GM23338 (cell line): ENCODE data around the gene AURKB. TPM values are rescaled to one million over a fixed set of nuclear protein-coding genes. Genes with fewer than 3 reads are reported as not detected.

Source experiments
- ATAC-seq: fragments of 200-7000 bp; cut with Tn5 transposase; 3 replicates; pipeline ENCODE4 v1.9.1; 2020
- DNase-seq: peaks from one replicate; pipeline ENCODE4 v3.0.0-alpha.2; 2015; ENCODE audit warnings: low spot score
- H2AFZ ChIP-seq: fragments of 200-600 bp; sonication (generic); 2 replicates; pipeline ENCODE4 v1.8.0; 2016; ENCODE audit warnings: antibody characterized with exemption, mild to moderate bottlenecking, moderate library complexity
- H3F3A ChIP-seq: fragments of 200-600 bp; sonication (generic); replicated peaks from 2 replicates; pipeline ENCODE4 v1.8.0; 2017; ENCODE audit warnings: antibody characterized with exemption, mixed run types, low read depth
- H3K27ac ChIP-seq: fragments of 200-600 bp; sonication (generic); 2 replicates; pipeline ENCODE4 v1.6.1; 2016; ENCODE audit warnings: low read depth
- H3K27me3 ChIP-seq: fragments of 200-600 bp; sonication (generic); 2 replicates; pipeline ENCODE4 v1.8.0; 2016; ENCODE audit warnings: mild to moderate bottlenecking, mixed run types, moderate library complexity; ENCODE audit not compliant: insufficient read depth
- H3K36me3 ChIP-seq: fragments of 200-600 bp; sonication (generic); 2 replicates; pipeline ENCODE4 v1.8.0; 2016; ENCODE audit warnings: mild to moderate bottlenecking; ENCODE audit not compliant: insufficient read depth
- H3K4me1 ChIP-seq: fragments of 200-600 bp; sonication (generic); 2 replicates; pipeline ENCODE4 v1.8.0; 2016; ENCODE audit warnings: mild to moderate bottlenecking, moderate library complexity; ENCODE audit not compliant: insufficient read depth
- H3K4me2 ChIP-seq: fragments of 200-600 bp; sonication (generic); 2 replicates; pipeline ENCODE4 v1.7.1; 2017; ENCODE audit warnings: mixed run types
- H3K4me3 ChIP-seq: fragments of 200-600 bp; sonication (generic); 2 replicates; pipeline ENCODE4 v1.6.1; 2016; ENCODE audit warnings: mixed run types
- H3K79me2 ChIP-seq: fragments of 200-600 bp; sonication (generic); replicated peaks from 2 replicates; pipeline ENCODE4 v1.8.0; 2017; ENCODE audit warnings: mild to moderate bottlenecking; ENCODE audit not compliant: insufficient read depth
- H3K9me2 ChIP-seq: fragments of 200-600 bp; sonication (generic); 2 replicates; pipeline ENCODE4 v1.8.0; 2017; ENCODE audit not compliant: insufficient read depth
- H4K20me1 ChIP-seq: fragments of 200-600 bp; sonication (generic); replicated peaks from 2 replicates; pipeline ENCODE4 v1.8.0; 2017; ENCODE audit warnings: mild to moderate bottlenecking; ENCODE audit not compliant: insufficient read depth
- H3K27ac Mint-ChIP-seq: 2 replicates; pipeline ENCODE4 v1.8.0; 2020; ENCODE audit warnings: inconsistent platforms, mild to moderate bottlenecking, moderate library complexity, mixed read lengths
- H3K27me3 Mint-ChIP-seq: 3 replicates; pipeline ENCODE4 v1.8.0; 2022; ENCODE audit warnings: low read depth, mild to moderate bottlenecking, moderate library complexity, mixed read lengths, inconsistent platforms; ENCODE audit not compliant: insufficient read depth, poor library complexity
- H3K36me3 Mint-ChIP-seq: 3 replicates; pipeline ENCODE4 v1.8.0; 2021; ENCODE audit warnings: low read depth, mild to moderate bottlenecking, inconsistent platforms, moderate library complexity, mixed read lengths
- H3K4me1 Mint-ChIP-seq: 3 replicates; pipeline ENCODE4 v1.8.0; 2020; ENCODE audit warnings: mild to moderate bottlenecking, inconsistent platforms, mixed read lengths
- H3K4me3 Mint-ChIP-seq: 3 replicates; pipeline ENCODE4 v1.8.0; 2021; ENCODE audit warnings: moderate library complexity, mild to moderate bottlenecking, inconsistent platforms, mixed read lengths
- H3K9me3 Mint-ChIP-seq: 3 replicates; pipeline ENCODE4 v1.8.0; 2020; ENCODE audit warnings: moderate library complexity, mild to moderate bottlenecking, inconsistent platforms, mixed read lengths
- CREB1 ChIP-seq: fragments of 250-450 bp; sonication (Bioruptor Pico); IDR thresholded peaks from 2 replicates; pipeline ENCODE4 v1.5.0; 2020; ENCODE audit warnings: low read depth, mild to moderate bottlenecking, moderate library complexity
- CTCF ChIP-seq, 2 experiments: fragments of 200-600 bp in 1 of 2; sonication (generic) in 1 of 2; conservative IDR thresholded peaks; 2 replicates each; pipeline versions ENCODE4 v1.5.1 to v1.6.1; 2016 to 2017; ENCODE audit warnings: antibody characterized with exemption in 2 of 2, low read depth in 2 of 2, mild to moderate bottlenecking in 2 of 2, moderate library complexity in 1 of 2
- EZH2phosphoT487 ChIP-seq: fragments of 200-600 bp; sonication (generic); IDR thresholded peaks from one replicate; pipeline ENCODE4 v1.8.1; 2018; ENCODE audit warnings: antibody characterized with exemption; ENCODE audit not compliant: unreplicated experiment
- POLR2AphosphoS5 ChIP-seq: IDR thresholded peaks from 2 replicates; pipeline ENCODE4 v1.6.1; 2016; ENCODE audit warnings: antibody characterized with exemption, low read depth
- STAT1 ChIP-seq: IDR thresholded peaks from one replicate; pipeline ENCODE4 v1.6.1; 2016; ENCODE audit warnings: antibody characterized with exemption; ENCODE audit not compliant: unreplicated experiment
- ZNF114 ChIP-seq: fragments of 250-450 bp; sonication (Bioruptor Pico); IDR thresholded peaks from 2 replicates; pipeline ENCODE4 v1.5.0; 2020; ENCODE audit warnings: mild to moderate bottlenecking, moderate library complexity
- ZNF331 ChIP-seq: fragments of 250-450 bp; sonication (Bioruptor Pico); IDR thresholded peaks from 2 replicates; pipeline ENCODE4 v1.5.0; 2020; ENCODE audit warnings: low read depth, mild to moderate bottlenecking, moderate library complexity
- ZNF462 ChIP-seq: fragments of 250-450 bp; sonication (Bioruptor Pico); IDR thresholded peaks from 2 replicates; pipeline ENCODE4 v1.5.0; 2020; ENCODE audit warnings: mild to moderate bottlenecking, moderate library complexity
- polyA plus RNA-seq: library from polyadenylated mRNA; unstranded; fragments of >200 nt; fragmentation: Nextera tagmentation; extraction: Ambion mirVana; gene quantifications from 2 replicates; pipeline ENCODE4 v1.2.1, GENCODE V29; 2016
- total RNA-seq: library from RNA; depleted of rRNA; stranded (reverse); fragments of >200 nt; shearing (Covaris generic); gene quantifications from 2 replicates; pipeline ENCODE4 v1.2.3, GENCODE V29; 2014
- TF ChIP-seq, protein P1 (sequence below): IDR thresholded peaks from one replicate; pipeline ENCODE4 v1.6.1; 2018; ENCODE audit warnings: antibody characterized with exemption; ENCODE audit not compliant: unreplicated experiment

The AURKB gene
- total and polyA plus RNA-seq, 2 experiments from 2014 or later: 135 to 212 TPM

DNA sequence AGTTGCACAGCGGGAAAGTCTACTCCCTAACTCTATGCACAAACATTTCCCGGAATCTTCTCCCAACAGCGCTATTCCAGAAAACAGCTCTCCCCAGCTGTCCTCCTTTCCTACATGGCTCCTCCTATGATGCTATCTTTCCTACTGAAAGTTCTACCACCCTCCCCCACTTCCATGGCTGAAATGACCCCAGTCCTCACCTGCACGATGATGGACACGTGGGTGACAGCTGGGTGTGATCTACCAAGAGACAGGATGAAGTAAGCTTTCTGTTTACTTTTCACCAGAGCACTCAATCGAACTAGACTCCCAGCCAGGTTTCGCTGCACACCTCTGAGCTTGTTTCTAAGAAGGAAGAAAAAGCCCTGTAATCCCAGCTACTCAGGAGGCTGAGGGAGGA is 26.8 kb upstream of the AURKB start (continued):
- TF ChIP-seq ZNF331 (CRISPR knock-in tag) (no peak), CTCF (conservative IDR thresholded peaks at IDR 0.05; ENCODE audit: low read depth in 2 of 2) (no peak), POLR2AphosphoS5 (no peak), CREB1 (CRISPR knock-in tag) (no peak), STAT1 (no peak)
- TF ChIP-seq, protein P1, sequence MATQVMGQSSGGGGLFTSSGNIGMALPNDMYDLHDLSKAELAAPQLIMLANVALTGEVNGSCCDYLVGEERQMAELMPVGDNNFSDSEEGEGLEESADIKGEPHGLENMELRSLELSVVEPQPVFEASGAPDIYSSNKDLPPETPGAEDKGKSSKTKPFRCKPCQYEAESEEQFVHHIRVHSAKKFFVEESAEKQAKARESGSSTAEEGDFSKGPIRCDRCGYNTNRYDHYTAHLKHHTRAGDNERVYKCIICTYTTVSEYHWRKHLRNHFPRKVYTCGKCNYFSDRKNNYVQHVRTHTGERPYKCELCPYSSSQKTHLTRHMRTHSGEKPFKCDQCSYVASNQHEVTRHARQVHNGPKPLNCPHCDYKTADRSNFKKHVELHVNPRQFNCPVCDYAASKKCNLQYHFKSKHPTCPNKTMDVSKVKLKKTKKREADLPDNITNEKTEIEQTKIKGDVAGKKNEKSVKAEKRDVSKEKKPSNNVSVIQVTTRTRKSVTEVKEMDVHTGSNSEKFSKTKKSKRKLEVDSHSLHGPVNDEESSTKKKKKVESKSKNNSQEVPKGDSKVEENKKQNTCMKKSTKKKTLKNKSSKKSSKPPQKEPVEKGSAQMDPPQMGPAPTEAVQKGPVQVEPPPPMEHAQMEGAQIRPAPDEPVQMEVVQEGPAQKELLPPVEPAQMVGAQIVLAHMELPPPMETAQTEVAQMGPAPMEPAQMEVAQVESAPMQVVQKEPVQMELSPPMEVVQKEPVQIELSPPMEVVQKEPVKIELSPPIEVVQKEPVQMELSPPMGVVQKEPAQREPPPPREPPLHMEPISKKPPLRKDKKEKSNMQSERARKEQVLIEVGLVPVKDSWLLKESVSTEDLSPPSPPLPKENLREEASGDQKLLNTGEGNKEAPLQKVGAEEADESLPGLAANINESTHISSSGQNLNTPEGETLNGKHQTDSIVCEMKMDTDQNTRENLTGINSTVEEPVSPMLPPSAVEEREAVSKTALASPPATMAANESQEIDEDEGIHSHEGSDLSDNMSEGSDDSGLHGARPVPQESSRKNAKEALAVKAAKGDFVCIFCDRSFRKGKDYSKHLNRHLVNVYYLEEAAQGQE: no peak

DNA sequence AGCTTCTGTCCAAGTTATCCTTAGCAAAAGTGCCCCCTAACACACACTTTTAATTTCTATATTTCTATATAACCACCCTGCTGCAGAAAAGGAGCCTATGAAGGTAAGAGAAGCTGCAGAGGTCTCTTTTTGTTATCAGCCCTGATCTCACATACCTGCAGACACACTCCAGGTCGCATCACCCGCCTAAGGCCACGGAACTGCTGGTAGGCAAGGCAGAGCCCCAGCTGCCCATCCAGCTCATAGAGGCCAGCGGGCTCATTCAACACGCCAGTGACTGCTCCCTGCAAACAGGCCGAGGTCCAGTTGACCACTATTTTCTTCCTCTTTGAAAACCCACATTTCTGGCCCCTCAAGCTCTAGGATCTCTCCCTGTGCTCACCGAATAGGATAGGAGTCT is 25.3 kb upstream of the AURKB start:
- H3K36me3 ChIP-seq: peaks cover 29% of the 10 kb centered on the region
- peaks cover 6% of the 10 kb centered on the region for H3K27me3 Mint-ChIP-seq
- no peak overlapping the region for H3K27ac ChIP-seq
- no peaks in the 10 kb centered on the region for H3K27me3 ChIP-seq
- H3K36me3 Mint-ChIP-seq: peaks cover 65% of the 10 kb centered on the region
- ATAC-seq (no peak), DNase-seq (no peak)
- no peak overlapping the region for H3K27ac Mint-ChIP-seq
- no peak overlapping the region for H3K4me3 Mint-ChIP-seq
- peaks cover 4% of the 10 kb centered on the region for H4K20me1 ChIP-seq
- H3K4me1 Mint-ChIP-seq: no peaks in the 10 kb centered on the region
- TF ChIP-seq ZNF114 (no peak), STAT1 (no peak), CREB1 (CRISPR knock-in tag) (no peak), EZH2phosphoT487 (no peak), ZNF462 (CRISPR knock-in tag) (no peak)
- TF ChIP-seq, protein P1: no peak
- H3K79me2 ChIP-seq: peaks cover 3% of the 10 kb centered on the region; the same call in 1 of the 2 replicates
- no peaks in the 10 kb centered on the region for H3K4me1 ChIP-seq
- no peak overlapping the region for H2AFZ ChIP-seq
- no peaks in the 10 kb centered on the region for H3K9me3 Mint-ChIP-seq
- no peaks in the 10 kb centered on the region for H3K9me2 ChIP-seq
- no peak overlapping the region for H3K4me3 ChIP-seq
- no peak overlapping the region for H3K4me2 ChIP-seq
- H3F3A ChIP-seq: no peaks in the 10 kb centered on the region
